ENCODE results near the gene ZNF580.

Gene ZNF580

DNA sequence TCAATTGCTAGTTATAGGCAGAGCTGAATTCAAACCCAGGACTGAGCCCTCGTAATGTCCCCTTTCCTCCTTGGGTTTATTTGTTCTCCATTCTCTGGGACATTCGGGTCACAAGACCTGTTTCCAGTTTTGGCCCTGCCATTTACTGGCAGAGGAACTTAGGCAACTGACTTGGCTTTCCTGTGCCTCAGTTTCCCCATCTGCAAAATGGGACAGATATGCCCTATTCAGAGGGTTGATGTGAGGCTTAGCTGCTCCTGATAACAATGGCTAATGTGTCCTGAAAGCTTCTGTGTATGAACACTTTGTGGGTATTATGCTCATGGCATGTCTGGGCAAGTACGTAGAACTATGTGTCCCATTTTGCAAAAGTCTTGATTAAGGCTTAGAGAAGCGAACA is 39.7 kb upstream of the ZNF580 start:
- DNase-seq (ENCODE audit: low read depth) = no peak
- TF ChIP-seq, protein P1, sequence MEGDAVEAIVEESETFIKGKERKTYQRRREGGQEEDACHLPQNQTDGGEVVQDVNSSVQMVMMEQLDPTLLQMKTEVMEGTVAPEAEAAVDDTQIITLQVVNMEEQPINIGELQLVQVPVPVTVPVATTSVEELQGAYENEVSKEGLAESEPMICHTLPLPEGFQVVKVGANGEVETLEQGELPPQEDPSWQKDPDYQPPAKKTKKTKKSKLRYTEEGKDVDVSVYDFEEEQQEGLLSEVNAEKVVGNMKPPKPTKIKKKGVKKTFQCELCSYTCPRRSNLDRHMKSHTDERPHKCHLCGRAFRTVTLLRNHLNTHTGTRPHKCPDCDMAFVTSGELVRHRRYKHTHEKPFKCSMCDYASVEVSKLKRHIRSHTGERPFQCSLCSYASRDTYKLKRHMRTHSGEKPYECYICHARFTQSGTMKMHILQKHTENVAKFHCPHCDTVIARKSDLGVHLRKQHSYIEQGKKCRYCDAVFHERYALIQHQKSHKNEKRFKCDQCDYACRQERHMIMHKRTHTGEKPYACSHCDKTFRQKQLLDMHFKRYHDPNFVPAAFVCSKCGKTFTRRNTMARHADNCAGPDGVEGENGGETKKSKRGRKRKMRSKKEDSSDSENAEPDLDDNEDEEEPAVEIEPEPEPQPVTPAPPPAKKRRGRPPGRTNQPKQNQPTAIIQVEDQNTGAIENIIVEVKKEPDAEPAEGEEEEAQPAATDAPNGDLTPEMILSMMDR (conservative IDR thresholded peaks at IDR 0.05; ENCODE audit: control insufficient read depth, insufficient read depth, low read depth, low read length) = no peak
- peak overlapping the region; percentile 87 for H3K4me3 ChIP-seq (ENCODE audit: control insufficient read depth, low read depth, low read length)

DNA sequence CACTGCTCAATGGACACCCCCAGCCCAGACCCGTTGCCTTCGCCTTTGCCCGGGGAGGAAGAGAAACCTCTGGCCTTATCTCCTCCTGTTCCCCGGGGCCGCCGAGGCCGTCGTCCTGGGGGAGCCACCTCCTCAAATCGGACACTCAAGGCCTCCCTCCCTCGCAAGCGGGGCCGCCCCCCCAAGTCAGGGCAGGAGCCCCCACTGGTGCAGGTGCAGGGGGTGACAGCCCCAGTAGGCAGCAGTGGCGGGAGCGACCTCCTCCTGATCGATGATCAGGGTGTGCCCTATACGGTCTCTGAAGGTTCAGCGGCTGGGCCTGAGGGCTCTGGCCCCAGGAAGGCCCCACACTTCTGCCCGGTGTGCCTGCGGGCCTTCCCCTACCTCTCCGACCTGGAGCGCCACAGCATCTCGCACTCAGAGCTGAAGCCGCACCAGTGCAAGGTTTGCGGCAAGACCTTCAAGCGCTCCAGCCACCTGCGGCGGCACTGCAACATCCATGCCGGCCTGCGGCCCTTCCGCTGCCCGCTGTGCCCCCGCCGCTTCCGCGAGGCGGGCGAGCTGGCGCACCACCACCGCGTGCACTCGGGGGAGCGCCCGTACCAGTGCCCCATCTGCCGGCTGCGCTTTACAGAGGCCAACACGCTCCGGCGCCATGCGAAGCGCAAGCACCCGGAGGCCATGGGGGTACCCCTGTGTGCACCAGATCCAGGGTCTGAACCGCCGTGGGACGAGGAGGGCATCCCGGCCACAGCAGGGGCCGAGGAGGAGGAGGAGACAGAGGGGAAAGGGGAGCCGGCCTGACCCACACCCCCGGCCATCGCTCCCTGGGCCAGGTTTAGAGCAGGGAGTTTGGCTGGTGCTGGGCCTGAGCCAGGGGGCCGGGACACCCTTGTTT is 38.4 kb upstream of the ZNF580 start:
- H3K4me3 ChIP-seq (ENCODE audit: control insufficient read depth, low read depth, low read length) = no peak overlapping the region
- no peak for DNase-seq (ENCODE audit: low read depth)
- TF ChIP-seq, protein P1 (conservative IDR thresholded peaks at IDR 0.05; ENCODE audit: control insufficient read depth, insufficient read depth, low read depth, low read length) = no peak

- TF ChIP-seq, protein P1 (conservative IDR thresholded peaks at IDR 0.05; ENCODE audit: control insufficient read depth, insufficient read depth, low read depth, low read length) = no peak
- no peak overlapping the region for H3K4me3 ChIP-seq (ENCODE audit: control insufficient read depth, low read depth, low read length)
- no peak for DNase-seq (ENCODE audit: low read depth)
These were observed 37.7 kb upstream of the ZNF580 start for GRCh38 chr19:55603115-55603514.

- no peak for DNase-seq (ENCODE audit: low read depth)
- no peak overlapping the region for H3K4me3 ChIP-seq (ENCODE audit: control insufficient read depth, low read depth, low read length)
- TF ChIP-seq, protein P1 (conservative IDR thresholded peaks at IDR 0.05; ENCODE audit: control insufficient read depth, insufficient read depth, low read depth, low read length) = no peak
These were observed 37.1 kb upstream of the ZNF580 start for GRCh38 chr19:55603581-55604292.

DNA sequence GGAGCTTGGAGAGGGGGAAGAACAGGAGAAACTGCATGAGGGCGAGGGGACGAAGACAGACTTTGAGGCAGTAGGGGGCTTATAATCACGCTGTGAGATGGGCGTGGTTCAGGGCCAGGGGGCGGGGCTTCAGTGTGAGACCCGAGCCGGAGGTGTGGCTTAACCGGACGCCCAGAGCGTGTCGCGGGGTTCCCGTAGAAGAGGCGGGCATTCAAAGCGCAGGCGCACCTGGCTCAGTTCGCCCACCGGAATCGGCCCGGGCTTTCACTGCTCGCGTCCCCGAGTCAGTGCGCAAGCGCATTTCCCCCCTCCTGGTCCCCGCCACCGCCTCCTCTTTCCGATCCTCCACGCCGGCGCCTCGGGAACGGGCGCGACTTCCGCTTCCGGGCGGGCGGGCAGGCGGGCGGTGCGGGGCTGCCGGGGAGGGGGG is 35.6 kb upstream of the ZNF580 start:
- TF ChIP-seq, protein P1 (conservative IDR thresholded peaks at IDR 0.05; ENCODE audit: control insufficient read depth, insufficient read depth, low read depth, low read length) = no peak
- peak overlapping the region; percentile 21 for H3K4me3 ChIP-seq (ENCODE audit: control insufficient read depth, low read depth, low read length)
- DNase-seq (ENCODE audit: low read depth) = peak; percentile 96

DNA sequence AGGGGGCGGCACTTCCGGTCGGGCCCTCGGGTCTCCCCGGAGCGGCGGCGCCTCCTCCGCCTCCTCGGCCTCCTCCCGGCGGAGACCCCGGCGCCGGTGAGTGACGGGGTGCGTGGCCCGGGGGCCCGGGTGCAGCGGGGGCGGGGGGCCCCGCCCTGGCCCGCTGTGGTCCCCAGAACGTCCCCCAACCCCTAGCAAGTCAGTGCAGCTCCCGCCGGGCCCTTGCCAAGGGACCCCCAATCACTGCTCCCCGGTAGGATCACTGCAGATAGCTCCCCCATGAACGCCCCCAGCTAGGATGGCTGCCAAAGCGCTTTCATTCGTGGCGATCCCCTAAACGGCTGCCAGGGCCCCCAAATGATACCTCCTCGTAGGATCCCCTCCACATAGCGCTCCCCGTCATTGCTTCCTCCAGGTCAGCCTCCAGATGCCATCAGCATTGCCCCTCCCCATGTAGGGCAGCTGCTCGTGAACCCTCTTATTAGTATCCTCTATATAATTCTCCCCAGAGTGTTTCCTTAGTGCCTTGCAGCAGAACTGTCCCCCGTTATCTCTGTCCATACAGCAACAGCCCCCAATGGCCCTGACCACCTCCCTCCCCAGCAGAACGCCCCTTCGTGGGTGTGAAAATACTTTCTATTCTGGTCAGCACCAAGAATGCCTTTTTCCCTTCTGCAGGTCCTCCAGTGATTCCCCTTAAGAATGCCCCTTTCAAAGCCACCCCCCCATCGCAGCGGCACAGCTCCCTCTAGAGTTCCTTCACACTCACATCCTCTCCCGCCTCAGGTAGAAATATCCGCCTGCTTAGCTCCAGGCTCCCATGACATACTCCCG is 34.9 kb upstream of the ZNF580 start, which contains the start of gene ZNF865:
Gene ZNF865, plus strand, starts transcription at position 11 of the 834 bp plus-strand sequence. CDS start 7,972 bp downstream, outside the sequence.
- H3K4me3 ChIP-seq (ENCODE audit: control insufficient read depth, low read depth, low read length) = peak within 1 kb of the TSS; percentile 89
- peak; percentile 84 for DNase-seq (ENCODE audit: low read depth)
- TF ChIP-seq, protein P1 (conservative IDR thresholded peaks at IDR 0.05; ENCODE audit: control insufficient read depth, insufficient read depth, low read depth, low read length) = peak; percentile 88

Measured in fibroblast of mammary gland (primary cell).